ENCODE measurements around the gene KLHL7.
"Not testable (repeated sequence)": the region's sequence is repeated elsewhere in the genome, so short reads cannot be mapped to it uniquely, and the experiment has no call there.

DNA sequence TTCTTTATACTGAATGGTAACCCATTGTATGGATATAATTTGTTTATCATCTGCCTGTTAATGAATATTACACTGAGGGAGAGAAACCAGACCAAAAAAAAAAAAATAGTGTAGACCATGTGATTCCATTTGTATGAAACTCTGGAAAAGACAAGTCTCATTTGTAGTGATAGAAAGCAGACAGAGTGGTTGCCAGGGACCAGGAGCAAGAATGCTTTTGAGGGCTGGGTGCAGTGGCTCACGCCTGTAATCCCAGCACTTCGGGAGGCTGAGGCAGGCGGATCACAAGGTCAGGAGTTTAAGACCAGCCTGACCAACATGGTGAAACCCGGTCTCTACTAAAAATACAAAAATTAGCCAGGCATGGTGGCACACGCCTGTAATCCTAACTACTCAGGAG is 92.2 kb downstream of the KLHL7 start:
- TF ChIP-seq POLR2A (IDR thresholded peaks at IDR 0.05) = not testable (repeated sequence)
- TF ChIP-seq, protein P1, sequence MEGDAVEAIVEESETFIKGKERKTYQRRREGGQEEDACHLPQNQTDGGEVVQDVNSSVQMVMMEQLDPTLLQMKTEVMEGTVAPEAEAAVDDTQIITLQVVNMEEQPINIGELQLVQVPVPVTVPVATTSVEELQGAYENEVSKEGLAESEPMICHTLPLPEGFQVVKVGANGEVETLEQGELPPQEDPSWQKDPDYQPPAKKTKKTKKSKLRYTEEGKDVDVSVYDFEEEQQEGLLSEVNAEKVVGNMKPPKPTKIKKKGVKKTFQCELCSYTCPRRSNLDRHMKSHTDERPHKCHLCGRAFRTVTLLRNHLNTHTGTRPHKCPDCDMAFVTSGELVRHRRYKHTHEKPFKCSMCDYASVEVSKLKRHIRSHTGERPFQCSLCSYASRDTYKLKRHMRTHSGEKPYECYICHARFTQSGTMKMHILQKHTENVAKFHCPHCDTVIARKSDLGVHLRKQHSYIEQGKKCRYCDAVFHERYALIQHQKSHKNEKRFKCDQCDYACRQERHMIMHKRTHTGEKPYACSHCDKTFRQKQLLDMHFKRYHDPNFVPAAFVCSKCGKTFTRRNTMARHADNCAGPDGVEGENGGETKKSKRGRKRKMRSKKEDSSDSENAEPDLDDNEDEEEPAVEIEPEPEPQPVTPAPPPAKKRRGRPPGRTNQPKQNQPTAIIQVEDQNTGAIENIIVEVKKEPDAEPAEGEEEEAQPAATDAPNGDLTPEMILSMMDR (IDR thresholded peaks at IDR 0.05) = not testable (repeated sequence)
